CD14-positive monocyte (primary cell): ENCODE results near the gene SCFD1. TPM values are rescaled to one million over a fixed set of nuclear protein-coding genes. Genes with fewer than 3 reads are reported as not detected.

Experiments used
- DNase-seq, 3 donors: peaks; one replicate each; pipeline ENCODE4 v3.0.0-alpha.2; 2011 to 2022
- H2AFZ ChIP-seq: 2 replicates; pipeline ENCODE4 v1.6.0; 2012; ENCODE audit warnings: mild to moderate bottlenecking, low read depth, low read length, inconsistent platforms; ENCODE audit not compliant: insufficient read depth, poor library complexity, severe bottlenecking
- H3K27ac ChIP-seq, 2 donors: 1 replicate in 1 of 2; 2 replicates in 1 of 2; pipeline ENCODE4 v1.5.1; 2012 to 2013; ENCODE audit warnings: low read length in 2 of 2, control low read depth in 1 of 2, inconsistent platforms in 1 of 2, low read depth in 1 of 2, mild to moderate bottlenecking in 1 of 2
- H3K27me3 ChIP-seq, 2 donors: one replicate each; pipeline versions ENCODE4 v1.6.0 to v1.6.1; 2011 to 2013; ENCODE audit warnings: low read length in 2 of 2; ENCODE audit not compliant: control insufficient read depth in 2 of 2, insufficient read depth in 2 of 2
- H3K36me3 ChIP-seq, 2 donors: replicated peaks in 1 of 2; 1 replicate in 1 of 2; 2 replicates in 1 of 2; pipeline versions ENCODE4 v1.5.1 to v1.6.1; 2012 to 2013; ENCODE audit warnings: low read length in 2 of 2, control low read depth in 1 of 2, inconsistent platforms in 1 of 2, mild to moderate bottlenecking in 1 of 2; ENCODE audit not compliant: insufficient read depth in 2 of 2, control insufficient read depth in 1 of 2
- H3K4me1 ChIP-seq, 2 donors: 1 replicate in 1 of 2; 2 replicates in 1 of 2; pipeline versions ENCODE4 v1.5.1 to v1.6.1; 2012 to 2013; ENCODE audit warnings: low read length in 2 of 2, control low read depth in 1 of 2, inconsistent platforms in 1 of 2, mild to moderate bottlenecking in 1 of 2, moderate library complexity in 1 of 2; ENCODE audit not compliant: insufficient read depth in 2 of 2, control insufficient read depth in 1 of 2
- H3K4me2 ChIP-seq: replicated peaks from 2 replicates; pipeline ENCODE3; 2012; ENCODE audit warnings: low read length, moderate library complexity, mild to moderate bottlenecking; ENCODE audit not compliant: poor library complexity, severe bottlenecking; ENCODE audit errors: extremely low read depth
- H3K4me3 ChIP-seq, 3 experiments: fragments of 200-600 bp in 1 of 3; sonication (generic) in 1 of 3; replicated peaks in 1 of 3; 1 replicate in 2 of 3; 2 replicates in 1 of 3; pipeline ENCODE4 v1.5.1; 2011 to 2013; ENCODE audit warnings: low read length in 3 of 3, mild to moderate bottlenecking in 3 of 3, control low read depth in 2 of 3, low read depth in 2 of 3, inconsistent platforms in 1 of 3, moderate library complexity in 1 of 3
- H3K79me2 ChIP-seq: 2 replicates; pipeline ENCODE4 v1.6.0; 2012; ENCODE audit warnings: mild to moderate bottlenecking, control low read depth, inconsistent platforms, low read length, moderate library complexity; ENCODE audit not compliant: insufficient read depth
- H3K9ac ChIP-seq: 2 replicates; pipeline ENCODE4 v1.6.0; 2017; ENCODE audit warnings: low read length, mild to moderate bottlenecking; ENCODE audit not compliant: insufficient read depth, poor library complexity, severe bottlenecking
- H3K9me3 ChIP-seq, 2 donors: replicated peaks in 1 of 2; 1 replicate in 1 of 2; 2 replicates in 1 of 2; pipeline versions ENCODE4 v1.5.1 to v1.6.1; 2012 to 2013; ENCODE audit warnings: low read length in 2 of 2, control low read depth in 1 of 2; ENCODE audit not compliant: control insufficient read depth in 1 of 2, insufficient read depth in 1 of 2
- H4K20me1 ChIP-seq: 2 replicates; pipeline ENCODE4 v1.6.0; 2012; ENCODE audit warnings: mild to moderate bottlenecking, low read length, control low read depth, moderate library complexity; ENCODE audit not compliant: insufficient read depth
- H3K27ac Mint-ChIP-seq, 7 donors: one replicate each; pipeline ENCODE4 v1.8.0; 2020; ENCODE audit warnings: mild to moderate bottlenecking in 7 of 7, mixed read lengths in 7 of 7, moderate library complexity in 6 of 7, inconsistent platforms in 2 of 7
- H3K27me3 Mint-ChIP-seq, 3 donors: one replicate each; pipeline ENCODE4 v1.8.0; 2021 to 2022; ENCODE audit warnings: low read depth in 3 of 3, mild to moderate bottlenecking in 3 of 3, mixed read lengths in 3 of 3, moderate library complexity in 3 of 3, inconsistent platforms in 1 of 3
- H3K36me3 Mint-ChIP-seq, 2 donors: one replicate each; pipeline ENCODE4 v1.8.0; 2020; ENCODE audit warnings: mixed read lengths in 2 of 2, inconsistent platforms in 1 of 2, mild to moderate bottlenecking in 1 of 2
- H3K4me1 Mint-ChIP-seq: one replicate; pipeline ENCODE4 v1.8.0; 2020; ENCODE audit warnings: mild to moderate bottlenecking, mixed read lengths
- H3K4me3 Mint-ChIP-seq, 2 donors: one replicate each; pipeline ENCODE4 v1.8.0; 2020; ENCODE audit warnings: mild to moderate bottlenecking in 2 of 2, mixed read lengths in 2 of 2, moderate library complexity in 1 of 2
- H3K9me3 Mint-ChIP-seq, 7 donors: one replicate each; pipeline ENCODE4 v1.8.0; 2020 to 2022; ENCODE audit warnings: mixed read lengths in 7 of 7, mild to moderate bottlenecking in 6 of 7, moderate library complexity in 6 of 7, inconsistent platforms in 2 of 7
- CTCF ChIP-seq: fragments of 200-600 bp; IDR thresholded peaks from one replicate; pipeline ENCODE4 v1.8.0; 2022; ENCODE audit warnings: antibody characterized with exemption, mild to moderate bottlenecking
- WGBS: methylation state at CpG from one replicate; pipeline ENCODE4 v1.1.5; 2013; ENCODE audit warnings: missing lambda C conversion rate; ENCODE audit not compliant: insufficient coverage; 5-methylcytosine and 5-hydroxymethylcytosine counted together
- intact Hi-C, 2 donors: fragments of 100-400 bp; cut with micrococcal nuclease; formaldehyde crosslinking; loops; one replicate each; pipeline versions ENCODE4 v1.15.0 to v1.15.1; 2023
- polyA plus RNA-seq, 3 donors: library from polyadenylated mRNA; depleted of rRNA in 1 of 3; unstranded in 2 of 3; stranded (reverse) in 1 of 3; fragments of 300-500 nt in 2 of 3; fragments of >200 nt in 1 of 3; fragmentation: Illumina TruSeq in 2 of 3; gene quantifications; 1 replicate in 2 of 3; 2 replicates in 1 of 3; pipeline ENCODE4 v1.2.3, GENCODE V29; 2012 to 2021

SCFD1 gene
- polyA plus RNA-seq, 3 donors: 33.1 to 64.1 (median 44.9) TPM

GRCh38 chr14:30691751-30692398, 69.8 kb downstream of the SCFD1 start:
- H3K4me1 Mint-ChIP-seq: peaks cover 2% of the 10 kb centered on the region
- no peaks in the 10 kb centered on the region for H3K4me1 ChIP-seq
- no peak overlapping the region for H3K27ac ChIP-seq
- TF ChIP-seq CTCF: no peak
- peaks cover 35 to 38% of the 10 kb centered on the region in 2 donors for H3K36me3 Mint-ChIP-seq
- DNase-seq: no peak
- peaks cover 8% of the 10 kb centered on the region for H4K20me1 ChIP-seq
- H3K4me2 ChIP-seq: no peak overlapping the region
- no peaks in the 10 kb centered on the region for H3K9me3 Mint-ChIP-seq
- H3K9me3 ChIP-seq: no peaks in the 10 kb centered on the region
- no peak overlapping the region for H3K27ac Mint-ChIP-seq
- H3K9ac ChIP-seq: no peak overlapping the region
- peaks cover 30 to 59% of the 10 kb centered on the region in 2 donors for H3K36me3 ChIP-seq
- intact Hi-C loops: no loop called here
- H2AFZ ChIP-seq: no peak overlapping the region
- no peak overlapping the region for H3K4me3 Mint-ChIP-seq
- WGBS: no CpG with 5 or more reads among the region's 5 CpGs
- H3K27me3 Mint-ChIP-seq: no peaks in the 10 kb centered on the region
- H3K79me2 ChIP-seq: no peaks in the 10 kb centered on the region
- H3K4me3 ChIP-seq: no peak overlapping the region
- no peaks in the 10 kb centered on the region for H3K27me3 ChIP-seq

- no peak overlapping the region for H3K4me3 ChIP-seq
- WGBS: no CpG with 5 or more reads among the region's 1 CpG
- no peak overlapping the region for H3K9ac ChIP-seq
- H3K79me2 ChIP-seq: no peaks in the 10 kb centered on the region
- no peak for DNase-seq
- H3K36me3 ChIP-seq: peaks cover 36 to 67% of the 10 kb centered on the region in 2 donors
- no peak overlapping the region for H2AFZ ChIP-seq
- no peak for TF ChIP-seq CTCF
- Mint-ChIP-seq H3K4me3 (no peak overlapping the region), H3K27ac (no peak overlapping the region), H3K36me3 (peaks cover 43 to 46% of the 10 kb centered on the region in 2 donors), H3K27me3 (no peaks in the 10 kb centered on the region), H3K9me3 (no peaks in the 10 kb centered on the region), H3K4me1 (peaks cover 2% of the 10 kb centered on the region)
- peaks cover 8% of the 10 kb centered on the region for H4K20me1 ChIP-seq
- no peak overlapping the region for H3K27ac ChIP-seq
- no peaks in the 10 kb centered on the region for H3K4me1 ChIP-seq
- intact Hi-C loops: no loop called here
- no peaks in the 10 kb centered on the region for H3K9me3 ChIP-seq
- no peaks in the 10 kb centered on the region for H3K27me3 ChIP-seq
- H3K4me2 ChIP-seq: no peak overlapping the region
Observed at GRCh38 chr14:30692669-30693068, 70.5 kb downstream of the SCFD1 start.
